Naive B cell (primary cell): ENCODE data around the gene ME3. TPM values are rescaled to one million over a fixed set of nuclear protein-coding genes. Genes with fewer than 3 reads are reported as not detected.

Experiments
- ATAC-seq, 2 donors: fragments of 150-1000 bp; cut with Tn5 transposase; 2 replicates each; pipeline ENCODE4 v1.10.0; 2021; ENCODE audit warnings: low read depth in 2 of 2, mild to moderate bottlenecking in 2 of 2, moderate library complexity in 2 of 2
- DNase-seq: peaks from one replicate; pipeline ENCODE4 v3.0.0; 2022
- H3K27ac Mint-ChIP-seq, 6 donors: one replicate each; pipeline ENCODE4 v1.8.0; 2020 to 2022; ENCODE audit warnings: mild to moderate bottlenecking in 6 of 6, mixed read lengths in 6 of 6, moderate library complexity in 5 of 6, inconsistent platforms in 2 of 6
- H3K27me3 Mint-ChIP-seq, 3 donors: one replicate each; pipeline ENCODE4 v1.8.0; 2021 to 2022; ENCODE audit warnings: mixed read lengths in 3 of 3, mild to moderate bottlenecking in 1 of 3
- H3K36me3 Mint-ChIP-seq, 2 donors: one replicate each; pipeline ENCODE4 v1.8.0; 2020 to 2022; ENCODE audit warnings: mixed read lengths in 2 of 2, inconsistent platforms in 1 of 2, mild to moderate bottlenecking in 1 of 2
- H3K4me1 Mint-ChIP-seq, 3 donors: one replicate each; pipeline ENCODE4 v1.8.0; 2020 to 2022; ENCODE audit warnings: mixed read lengths in 3 of 3, inconsistent platforms in 1 of 3, mild to moderate bottlenecking in 1 of 3, moderate library complexity in 1 of 3
- H3K4me3 Mint-ChIP-seq, 8 donors: one replicate each; pipeline ENCODE4 v1.8.0; 2020 to 2022; ENCODE audit warnings: mild to moderate bottlenecking in 8 of 8, mixed read lengths in 8 of 8, moderate library complexity in 8 of 8, inconsistent platforms in 2 of 8
- H3K9me3 Mint-ChIP-seq, 7 donors: one replicate each; pipeline ENCODE4 v1.8.0; 2020 to 2022; ENCODE audit warnings: mixed read lengths in 7 of 7, mild to moderate bottlenecking in 5 of 7, inconsistent platforms in 2 of 7, moderate library complexity in 1 of 7
- polyA plus RNA-seq, 6 donors: library from polyadenylated mRNA; unstranded; fragments of 300-500 nt; fragmentation: Illumina TruSeq; gene quantifications; one replicate each; pipeline ENCODE4 v1.2.3, GENCODE V29; 2021; ENCODE audit warnings: low read depth in 6 of 6

ME3 gene
- polyA plus RNA-seq, 6 donors from 2014 or later, result not detected

DNA sequence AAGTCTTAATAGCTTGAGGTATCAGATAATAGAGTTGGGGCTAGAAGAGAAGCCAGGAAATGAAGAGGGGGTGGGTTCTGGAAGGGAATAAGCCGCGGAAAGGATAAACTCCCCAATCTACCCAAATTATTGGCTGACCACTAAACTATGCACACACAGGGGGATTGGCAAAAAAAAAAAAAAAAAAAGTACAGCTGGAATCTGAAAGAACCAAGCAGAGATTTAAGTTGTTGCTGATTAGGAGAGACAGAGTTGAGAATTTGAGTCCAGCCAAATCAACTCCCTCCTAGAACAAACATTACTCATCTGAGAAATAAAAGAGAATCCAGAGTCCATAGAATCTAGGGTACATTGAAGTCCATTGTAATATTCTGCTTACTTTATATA lies 162.8 kb downstream of the ME3 start:
- H3K36me3 Mint-ChIP-seq, result no peaks in the 10 kb centered on the region
- ATAC-seq, result no peak
- H3K9me3 Mint-ChIP-seq, result no peaks in the 10 kb centered on the region
- H3K4me1 Mint-ChIP-seq, result peaks cover 8 to 15% (median 10%) of the 10 kb centered on the region in 3 donors
- no peak overlapping the region for H3K27ac Mint-ChIP-seq
- no peaks in the 10 kb centered on the region for H3K27me3 Mint-ChIP-seq
- H3K4me3 Mint-ChIP-seq, result no peak overlapping the region
- DNase-seq, result no peak

DNA sequence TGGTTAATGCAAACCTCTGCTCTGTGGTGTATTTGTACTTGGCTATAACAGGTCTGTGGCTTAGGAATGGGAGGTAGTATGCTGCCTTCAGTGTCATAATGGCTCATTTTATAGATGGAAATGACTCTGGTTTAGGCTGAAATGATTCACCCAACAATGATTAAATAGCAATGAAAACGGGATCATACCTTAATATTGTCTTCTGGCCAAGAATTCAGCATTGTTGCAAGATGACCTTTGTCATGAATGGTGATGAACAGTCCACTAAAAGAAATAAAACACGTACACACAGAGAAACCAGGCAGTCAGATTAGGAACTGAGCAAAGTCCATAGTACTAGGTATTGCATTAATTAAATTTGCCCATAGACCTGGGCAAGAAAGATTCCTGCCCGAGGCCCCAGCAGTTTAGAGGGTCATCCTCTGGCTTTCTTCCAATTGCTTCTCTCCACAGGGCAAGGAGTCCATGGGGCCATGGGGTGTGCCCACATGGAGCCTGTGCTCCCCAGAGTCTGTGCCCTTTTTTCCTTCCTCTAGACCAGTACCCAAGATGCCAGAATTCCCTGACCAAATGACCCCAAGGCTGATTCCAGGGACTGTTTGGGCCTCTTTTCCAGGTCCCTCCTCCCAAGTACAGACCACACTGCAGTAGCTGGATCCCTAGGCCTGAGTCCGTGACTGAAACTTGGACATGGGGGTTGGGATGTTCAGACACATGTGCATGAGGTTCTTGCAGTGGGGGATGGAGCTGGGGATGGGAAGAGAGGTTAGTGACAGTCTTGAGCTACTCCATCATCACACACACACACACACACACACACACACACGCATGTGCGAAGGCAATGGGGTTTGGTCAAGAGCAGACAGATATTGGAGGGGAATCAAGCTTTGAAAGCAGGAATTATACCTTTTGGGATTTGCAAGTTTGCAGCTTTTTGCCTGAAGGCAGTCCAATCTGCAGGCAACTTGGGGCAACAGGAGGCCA lies 163.5 kb downstream of the ME3 start:
- H3K9me3 Mint-ChIP-seq, result no peaks in the 10 kb centered on the region
- no peaks in the 10 kb centered on the region for H3K27me3 Mint-ChIP-seq
- DNase-seq, result no peak
- peaks cover 3 to 8% (median 3%) of the 10 kb centered on the region in 3 donors for H3K4me1 Mint-ChIP-seq
- no peak for ATAC-seq
- H3K27ac Mint-ChIP-seq, result no peak overlapping the region
- H3K36me3 Mint-ChIP-seq, result no peaks in the 10 kb centered on the region
- no peak overlapping the region for H3K4me3 Mint-ChIP-seq

DNA sequence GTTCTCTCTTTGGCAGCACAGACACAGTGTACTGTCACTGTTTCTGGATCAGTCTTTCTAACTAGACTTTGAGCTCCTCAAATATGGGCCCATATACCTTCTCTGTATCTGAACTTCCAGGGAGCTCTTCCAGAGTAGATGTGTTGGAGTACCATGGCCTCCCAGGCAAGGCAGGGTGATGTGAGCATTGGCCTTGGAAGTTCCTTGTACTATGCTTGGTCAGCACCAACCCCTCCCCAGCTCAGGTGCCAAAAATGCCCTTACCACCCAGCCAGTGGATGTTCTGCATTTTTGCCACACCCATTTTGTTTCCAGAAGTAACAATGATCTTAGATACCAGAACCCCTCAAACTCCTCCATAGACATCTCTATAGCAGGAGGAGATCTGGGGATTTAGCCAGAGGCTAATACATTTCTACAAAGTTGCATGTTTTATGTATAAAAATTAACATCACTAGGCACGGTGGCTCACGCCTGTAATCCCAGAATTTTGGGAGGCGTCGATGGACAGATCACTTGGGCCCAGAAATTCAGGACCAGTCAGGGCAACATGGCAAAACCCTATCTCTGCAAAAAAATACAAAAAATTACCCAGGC lies 165.1 kb downstream of the ME3 start:
- H3K4me1 Mint-ChIP-seq, result no peaks in the 10 kb centered on the region
- no peaks in the 10 kb centered on the region for H3K27me3 Mint-ChIP-seq
- H3K36me3 Mint-ChIP-seq, result no peaks in the 10 kb centered on the region
- no peak overlapping the region for H3K4me3 Mint-ChIP-seq
- no peak for DNase-seq
- H3K9me3 Mint-ChIP-seq, result no peaks in the 10 kb centered on the region
- H3K27ac Mint-ChIP-seq, result no peak overlapping the region
- ATAC-seq, result no peak

DNA sequence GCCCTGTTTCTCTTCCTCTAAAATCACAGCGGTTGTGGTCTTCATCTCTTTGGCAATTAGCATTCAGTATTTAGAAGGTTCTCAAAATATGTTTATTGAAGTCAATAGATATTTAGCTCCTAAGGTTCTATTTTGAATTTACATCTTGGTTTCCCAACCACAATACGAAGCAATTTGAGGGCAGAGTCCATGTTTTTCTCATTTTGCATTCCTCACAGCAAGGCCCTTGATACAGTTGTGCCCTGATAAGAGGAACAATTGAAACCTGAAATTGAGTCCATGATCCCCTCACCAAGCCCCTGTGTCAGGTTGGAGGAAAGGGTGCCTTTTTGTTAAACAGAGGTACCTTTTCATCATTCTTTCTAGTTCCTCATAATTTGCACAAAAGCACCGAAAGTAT lies 166.2 kb downstream of the ME3 start:
- Mint-ChIP-seq H3K4me3 (no peak overlapping the region), H3K36me3 (no peaks in the 10 kb centered on the region), H3K27me3 (no peaks in the 10 kb centered on the region), H3K27ac (no peak overlapping the region), H3K9me3 (no peaks in the 10 kb centered on the region), H3K4me1 (no peaks in the 10 kb centered on the region)
- ATAC-seq, result no peak
- no peak for DNase-seq

DNA sequence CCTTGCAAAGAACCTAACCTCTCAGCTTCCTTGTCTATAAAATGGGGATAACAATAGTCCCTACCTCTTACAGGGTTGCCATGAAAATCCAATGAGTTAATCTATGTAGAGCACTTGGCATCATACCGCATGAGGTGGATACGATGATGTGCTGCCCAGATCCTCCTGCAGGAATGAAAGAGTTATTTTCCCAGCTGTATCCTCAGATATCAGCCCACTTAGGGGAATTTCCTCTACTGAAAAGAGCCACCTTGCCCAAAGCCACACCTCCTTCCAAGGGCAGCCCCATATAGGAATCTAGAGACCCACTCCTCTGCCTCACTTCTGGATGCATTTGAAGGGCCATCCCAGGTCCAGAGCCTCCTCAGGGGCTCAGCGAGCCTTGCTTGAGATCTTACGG lies 169.3 kb downstream of the ME3 start:
- DNase-seq, result no peak
- Mint-ChIP-seq H3K4me3 (no peak overlapping the region), H3K4me1 (no peaks in the 10 kb centered on the region), H3K27ac (no peak overlapping the region), H3K27me3 (no peaks in the 10 kb centered on the region), H3K9me3 (no peaks in the 10 kb centered on the region), H3K36me3 (no peaks in the 10 kb centered on the region)
- no peak for ATAC-seq

DNA sequence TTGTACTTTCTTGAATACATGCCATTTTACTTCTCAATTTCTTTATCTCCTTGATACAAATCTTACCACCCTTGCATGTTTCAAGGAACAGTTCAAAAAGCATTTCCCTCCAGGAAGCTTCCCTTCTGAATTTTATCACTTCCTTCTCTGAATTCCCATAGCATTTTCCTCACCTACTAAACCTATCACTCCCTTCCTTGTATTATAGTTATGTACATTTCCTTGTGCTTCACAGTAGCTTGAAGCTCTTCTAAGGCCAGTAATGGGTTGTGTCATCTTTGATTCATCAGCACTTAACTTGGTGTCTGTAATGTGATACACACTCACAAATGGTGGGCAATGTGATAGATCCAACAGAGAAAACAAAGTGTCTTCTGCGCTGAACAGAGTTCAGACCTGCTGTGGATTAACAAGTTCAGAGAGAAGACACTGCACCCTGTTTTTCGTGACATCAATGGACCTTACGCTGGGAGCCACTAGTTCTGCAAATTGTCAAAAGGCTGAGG lies 170.2 kb downstream of the ME3 start:
- Mint-ChIP-seq H3K27ac (no peak overlapping the region), H3K27me3 (no peaks in the 10 kb centered on the region), H3K4me3 (no peak overlapping the region), H3K36me3 (no peaks in the 10 kb centered on the region), H3K9me3 (no peaks in the 10 kb centered on the region), H3K4me1 (no peaks in the 10 kb centered on the region)
- DNase-seq, result no peak
- ATAC-seq, result no peak

DNA sequence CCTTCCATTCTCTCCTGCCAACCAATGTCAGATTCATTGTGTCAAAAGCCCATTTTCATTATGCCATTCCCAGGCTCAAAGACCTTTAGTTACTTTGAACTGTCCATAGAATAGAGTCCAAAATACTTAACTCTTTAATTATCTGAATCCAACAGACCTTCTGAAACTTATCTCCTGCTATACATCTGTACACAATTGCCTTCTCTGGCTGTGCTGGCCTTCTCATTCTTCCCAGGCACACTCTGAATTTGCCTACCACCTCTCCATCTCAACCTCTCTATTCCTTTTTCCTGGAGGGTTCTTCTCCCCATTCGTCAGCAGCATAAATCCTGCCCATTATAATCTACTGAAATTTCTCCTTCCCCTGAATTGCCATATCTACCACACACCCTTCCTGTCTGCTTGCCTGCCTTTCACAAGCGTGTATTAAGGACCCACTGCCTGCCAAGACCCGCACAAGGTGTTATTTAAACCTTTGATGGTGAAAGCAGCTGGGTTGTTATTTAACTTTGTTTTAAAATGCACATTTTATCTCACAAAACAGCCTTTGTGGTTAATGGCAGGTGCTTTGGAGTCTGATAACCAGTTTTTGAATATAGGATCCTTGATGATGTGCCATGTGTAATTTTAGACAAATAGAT lies 171.8 kb downstream of the ME3 start:
- ATAC-seq, result no peak
- no peak overlapping the region for H3K4me3 Mint-ChIP-seq
- H3K9me3 Mint-ChIP-seq, result no peaks in the 10 kb centered on the region

DNA sequence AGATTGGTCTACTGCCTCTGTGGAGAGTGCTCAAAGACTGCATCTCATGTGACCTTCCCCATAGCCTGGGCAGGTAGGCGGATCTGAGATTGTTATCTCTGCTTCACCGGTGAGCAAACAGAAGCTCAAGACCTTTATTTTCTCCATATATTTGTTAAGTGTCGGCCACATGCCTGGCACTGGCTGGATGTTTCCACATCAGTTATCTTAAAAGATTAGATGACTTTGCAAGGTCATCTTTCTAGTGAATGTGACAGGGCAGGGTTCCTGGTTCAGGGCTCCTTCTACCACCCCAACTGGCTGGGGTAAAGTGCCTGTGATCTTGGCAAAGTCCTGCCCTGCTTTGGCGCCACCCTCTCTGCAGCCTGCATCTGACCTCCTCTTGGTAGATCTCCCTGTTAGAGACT lies 172.7 kb downstream of the ME3 start:
- Mint-ChIP-seq H3K4me3 (no peak overlapping the region), H3K27ac (no peak overlapping the region), H3K36me3 (no peaks in the 10 kb centered on the region), H3K4me1 (no peaks in the 10 kb centered on the region), H3K27me3 (no peaks in the 10 kb centered on the region), H3K9me3 (no peaks in the 10 kb centered on the region)
- ATAC-seq, result no peak
- DNase-seq, result no peak

More for the DNA sequence above, 171.8 kb downstream of the ME3 start:
- no peak for DNase-seq
- no peaks in the 10 kb centered on the region for H3K27me3 Mint-ChIP-seq
- no peak overlapping the region for H3K27ac Mint-ChIP-seq
- no peaks in the 10 kb centered on the region for H3K36me3 Mint-ChIP-seq
- H3K4me1 Mint-ChIP-seq, result no peaks in the 10 kb centered on the region

DNA sequence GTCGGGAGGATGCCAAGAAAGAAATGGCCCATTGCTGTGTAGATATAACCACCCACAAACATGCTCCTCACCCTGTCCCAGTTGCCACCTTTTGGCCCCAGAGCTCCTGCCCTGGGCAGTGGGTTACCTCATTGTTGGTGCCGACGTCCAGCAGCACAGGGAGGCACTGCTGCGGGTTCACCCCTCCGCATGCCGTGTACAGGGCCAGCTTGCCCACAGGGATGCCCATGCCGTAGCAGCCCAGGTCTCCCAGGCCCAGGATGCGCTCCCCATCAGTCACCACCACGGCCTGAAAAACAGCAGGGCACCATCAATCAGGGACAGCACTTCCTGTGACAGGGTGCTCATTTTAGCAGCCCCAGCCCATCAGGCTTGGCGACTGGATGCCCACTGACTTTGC lies 174.6 kb downstream of the ME3 start:
- H3K4me1 Mint-ChIP-seq, result no peaks in the 10 kb centered on the region
- H3K27me3 Mint-ChIP-seq, result no peaks in the 10 kb centered on the region
- no peak overlapping the region for H3K4me3 Mint-ChIP-seq
- no peaks in the 10 kb centered on the region for H3K36me3 Mint-ChIP-seq
- DNase-seq (no peak), ATAC-seq (no peak)
- no peaks in the 10 kb centered on the region for H3K9me3 Mint-ChIP-seq
- no peak overlapping the region for H3K27ac Mint-ChIP-seq

DNA sequence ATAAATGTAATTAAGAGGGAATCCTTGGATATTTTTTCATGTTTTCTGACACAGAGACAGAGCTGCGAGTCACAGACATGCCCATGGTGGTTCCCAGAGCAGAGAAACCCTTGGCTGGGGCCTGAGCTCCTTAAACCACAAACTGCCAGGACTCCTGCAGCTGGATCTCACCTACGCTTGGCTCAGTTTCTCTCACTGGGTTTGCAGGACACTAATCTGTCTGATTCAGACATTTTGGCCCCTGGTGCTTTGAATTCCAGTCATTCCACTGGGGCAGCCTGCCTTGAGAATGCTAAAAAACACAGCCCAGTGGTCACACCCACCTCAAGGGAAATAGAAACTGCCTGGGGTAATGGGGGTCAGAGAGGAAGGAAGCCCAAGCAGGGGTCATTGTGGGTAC lies 175.1 kb downstream of the ME3 start:
- no peaks in the 10 kb centered on the region for H3K36me3 Mint-ChIP-seq
- H3K4me1 Mint-ChIP-seq, result no peaks in the 10 kb centered on the region
- no peak for ATAC-seq

DNA sequence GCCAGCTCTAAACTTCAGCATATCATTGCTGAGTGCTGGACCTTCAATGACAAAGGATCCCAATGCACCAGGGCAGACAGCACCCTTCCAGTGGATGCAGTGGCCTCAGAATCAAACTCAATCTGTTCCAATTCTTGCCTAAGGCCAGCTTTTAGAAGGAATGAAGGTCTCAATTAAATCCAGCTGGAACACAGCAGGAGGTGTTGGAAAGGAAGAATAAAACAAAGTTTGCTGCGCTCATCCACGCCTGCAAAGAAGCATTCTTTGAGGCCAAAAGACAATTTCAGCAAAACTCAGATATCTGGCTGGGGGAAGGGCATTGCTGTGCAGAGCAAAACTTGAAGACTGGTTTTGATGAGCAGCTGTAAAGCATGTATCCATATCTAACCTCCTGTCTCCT lies 177.1 kb downstream of the ME3 start:
- Mint-ChIP-seq H3K36me3 (no peaks in the 10 kb centered on the region), H3K4me3 (no peak overlapping the region), H3K4me1 (no peaks in the 10 kb centered on the region)

More for the DNA sequence above, 175.1 kb downstream of the ME3 start:
- Mint-ChIP-seq H3K4me3 (no peak overlapping the region), H3K27me3 (no peaks in the 10 kb centered on the region), H3K9me3 (no peaks in the 10 kb centered on the region), H3K27ac (no peak overlapping the region)
- no peak for DNase-seq

DNA sequence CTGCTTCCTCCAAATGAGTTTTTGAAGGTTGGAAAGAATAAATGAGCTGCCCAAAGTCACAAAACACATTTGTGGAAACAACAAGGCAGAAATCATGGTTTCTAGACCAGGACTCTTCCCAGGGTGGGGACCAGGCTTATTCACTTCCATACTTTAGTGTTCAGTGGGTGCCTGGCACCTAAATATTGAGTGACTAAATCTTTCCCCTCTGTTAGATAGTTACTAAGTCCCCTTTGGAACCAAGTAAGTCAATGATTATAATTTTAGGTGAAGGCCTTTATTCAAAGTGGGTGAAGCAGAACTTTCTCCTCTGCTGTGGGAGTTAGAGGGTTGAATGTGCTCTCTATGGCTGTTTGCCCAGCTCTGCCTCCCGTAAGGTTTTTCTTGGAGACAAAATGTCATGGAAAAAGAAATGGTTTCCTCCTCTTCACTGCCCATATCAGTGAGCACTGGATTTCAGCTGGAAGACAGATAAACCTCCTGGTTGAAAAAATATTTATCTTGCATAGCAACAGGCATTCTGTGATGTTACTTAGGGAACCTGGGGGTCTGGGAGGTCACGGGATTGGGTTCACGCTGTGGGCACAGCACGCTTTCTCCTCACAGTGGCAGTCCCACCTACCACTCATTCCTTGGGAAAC lies 179.9 kb downstream of the ME3 start:
- H3K4me3 Mint-ChIP-seq, result no peak overlapping the region
- no peaks in the 10 kb centered on the region for H3K36me3 Mint-ChIP-seq
- no peak for ATAC-seq
- H3K27me3 Mint-ChIP-seq, result no peaks in the 10 kb centered on the region
- H3K27ac Mint-ChIP-seq, result no peak overlapping the region
- no peaks in the 10 kb centered on the region for H3K4me1 Mint-ChIP-seq
- H3K9me3 Mint-ChIP-seq, result no peaks in the 10 kb centered on the region
- DNase-seq, result no peak

More for the DNA sequence above, 177.1 kb downstream of the ME3 start:
- Mint-ChIP-seq H3K27ac (no peak overlapping the region), H3K27me3 (no peaks in the 10 kb centered on the region), H3K9me3 (no peaks in the 10 kb centered on the region)
- ATAC-seq (no peak), DNase-seq (no peak)

DNA sequence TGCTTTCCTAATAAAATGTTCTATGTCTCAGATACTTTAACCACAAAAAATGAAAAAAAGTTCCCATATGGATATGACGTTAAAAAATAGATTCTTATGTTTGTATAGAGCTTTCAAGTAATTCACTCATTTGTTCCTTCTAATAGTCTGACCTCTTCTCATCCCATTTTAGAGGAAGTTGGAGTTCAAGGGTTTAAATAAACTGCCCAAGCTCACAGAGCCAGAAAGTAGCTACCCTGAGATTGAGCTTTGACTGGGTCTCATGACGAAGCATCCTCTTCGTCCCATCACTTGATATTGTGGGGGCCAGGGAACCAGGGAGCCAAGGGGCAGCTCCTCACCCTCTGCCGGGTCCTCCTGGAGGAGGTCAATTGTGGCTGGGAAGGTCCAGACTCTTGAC lies 181.4 kb downstream of the ME3 start:
- DNase-seq, result no peak
- Mint-ChIP-seq H3K27ac (no peak overlapping the region), H3K9me3 (no peaks in the 10 kb centered on the region), H3K4me1 (no peaks in the 10 kb centered on the region), H3K4me3 (no peak overlapping the region), H3K36me3 (no peaks in the 10 kb centered on the region), H3K27me3 (no peaks in the 10 kb centered on the region)
- no peak for ATAC-seq
